B cell (primary cell): ENCODE data around the gene LTO1.

ENCODE experiments used
- CTCF ChIP-seq: fragments of 200-600 bp; IDR thresholded peaks from one replicate; pipeline ENCODE4 v1.8.0; 2022; ENCODE audit warnings: antibody characterized with exemption, mild to moderate bottlenecking
- EZH2 ChIP-seq: IDR thresholded peaks from 2 replicates; pipeline ENCODE4 v1.6.1; 2012; ENCODE audit warnings: borderline replicate concordance, low read depth, mild to moderate bottlenecking, moderate library complexity, low read length; ENCODE audit not compliant: insufficient read depth, poor library complexity, severe bottlenecking

- TF ChIP-seq CTCF (no peak), EZH2 (no peak)
These were observed 56.9 kb downstream of the LTO1 start for GRCh38 chr11:69618237-69618636.
